ENCODE results near the gene RRAGA. TPM values are rescaled to one million over a fixed set of nuclear protein-coding genes. Genes with fewer than 3 reads are reported as not detected.

The RRAGA gene
- total and polyA plus RNA-seq, 2 of the 8 experiments (the other 6 are each of a cell fraction or from before 2014, with no cell fraction given), result 45.6 to 46.5 TPM

- TF ChIP-seq KDM4A (IDR thresholded peaks at IDR 0.05; ENCODE audit: low read depth, low read length, severe bottlenecking), result no peak
Observed at GRCh38 chr9:19032406-19032805, 16.8 kb upstream of the RRAGA start (continued).

Data from H1 (cell line).